Forelimb muscle (tissue), 1 donor: ENCODE results near the gene SCAF1. TPM values are rescaled to one million over a fixed set of nuclear protein-coding genes. Genes with fewer than 3 reads are reported as not detected.

Source experiments
- polyA plus RNA-seq: library from polyadenylated mRNA; unstranded; fragments of 120-200 nt; gene quantifications from one replicate; pipeline ENCODE4 v1.2.1, GENCODE V29; 2013; ENCODE audit not compliant: insufficient read length

The SCAF1 gene
- polyA plus RNA-seq, 1 donor: 29.9 TPM

Other genes with a start within 250 kb of the SCAF1 start
- not detected for gene PTH2, start 218.8 kb upstream of the SCAF1 start, polyA plus RNA-seq
- 0.09 TPM for gene GFY, start 216.8 kb upstream of the SCAF1 start, polyA plus RNA-seq
- 1.2 TPM for gene SLC17A7, start 200.7 kb upstream of the SCAF1 start, polyA plus RNA-seq
- gene PIH1D1, start 190.4 kb upstream of the SCAF1 start, polyA plus RNA-seq: 43.1 TPM
- 10.1 TPM for gene ALDH16A1, start 189.0 kb upstream of the SCAF1 start, polyA plus RNA-seq
- 3.2 TPM for gene FLT3LG, start 168.0 kb upstream of the SCAF1 start, polyA plus RNA-seq
- gene RPL13A, start 154.6 kb upstream of the SCAF1 start, polyA plus RNA-seq: 5,065 TPM
- gene RPS11, start 145.8 kb upstream of the SCAF1 start, polyA plus RNA-seq: 3,524 TPM
- gene FCGRT, start 129.5 kb upstream of the SCAF1 start, polyA plus RNA-seq: 162 TPM
- gene RCN3, start 114.2 kb upstream of the SCAF1 start, polyA plus RNA-seq: 59.8 TPM
- gene NOSIP, start 61.7 kb upstream of the SCAF1 start, polyA plus RNA-seq: 56.5 TPM
- 0.42 TPM for gene PRRG2, start 60.9 kb upstream of the SCAF1 start, polyA plus RNA-seq
- 17.4 TPM for gene PRR12, start 51.0 kb upstream of the SCAF1 start, polyA plus RNA-seq
- gene RRAS, start 2.1 kb upstream of the SCAF1 start, polyA plus RNA-seq: 28.3 TPM
- gene IRF3, start 23.6 kb downstream of the SCAF1 start, polyA plus RNA-seq: 33.2 TPM
- gene BCL2L12, start 23.7 kb downstream of the SCAF1 start, polyA plus RNA-seq: 28.4 TPM
- gene PRMT1, start 35.1 kb downstream of the SCAF1 start, polyA plus RNA-seq: 209 TPM
- gene ADM5, start 47.4 kb downstream of the SCAF1 start, polyA plus RNA-seq: 0.99 TPM
- gene CPT1C, start 48.9 kb downstream of the SCAF1 start, polyA plus RNA-seq: 8.2 TPM
- 0.52 TPM for gene TSKS, start 121.1 kb downstream of the SCAF1 start, polyA plus RNA-seq
- 56.3 TPM for gene AP2A1, start 124.8 kb downstream of the SCAF1 start, polyA plus RNA-seq
- gene FUZ, start 171.1 kb downstream of the SCAF1 start, polyA plus RNA-seq: 17.0 TPM
- gene MED25, start 176.1 kb downstream of the SCAF1 start, polyA plus RNA-seq: 28.6 TPM
- 195 TPM for gene PTOV1, start 208.9 kb downstream of the SCAF1 start, polyA plus RNA-seq
- 38.1 TPM for gene PNKP, start 225.4 kb downstream of the SCAF1 start, polyA plus RNA-seq
- gene AKT1S1, start 235.1 kb downstream of the SCAF1 start, polyA plus RNA-seq: 36.8 TPM
- 35.6 TPM for gene TBC1D17, start 235.5 kb downstream of the SCAF1 start, polyA plus RNA-seq